IMR-90 (cell line): ENCODE measurements around the gene ITGB2. TPM values are rescaled to one million over a fixed set of nuclear protein-coding genes. Genes with fewer than 3 reads are reported as not detected.
A peak's percentile ranks its signal among the peaks of the same experiment; 100 is the strongest.

Experiments
- ATAC-seq: fragments of 200-7000 bp; cut with Tn5 transposase; 2 replicates; pipeline ENCODE4 v1.9.1; 2020; ENCODE audit warnings: low read depth, mild to moderate bottlenecking, moderate library complexity
- BruUV-seq: library from RNA; stranded (reverse); fragments of 400-500 nt; replicated peaks from 2 replicates; lab custom pipeline; 2021; lab: Mats Ljungman, UMichigan
- CTCF ChIA-PET: fragments of 300-600 bp; formaldehyde crosslinking; extraction: SDS; loops from one replicate; lab custom pipeline; 2021; ENCODE audit warnings: antibody characterized with exemption; lab: Yijun Ruan, JAX
- POLR2A ChIA-PET: fragments of 300-600 bp; sonication (Branson Sonifier 250); formaldehyde crosslinking; loops from one replicate; lab custom pipeline; 2022; ENCODE audit warnings: antibody characterized with exemption; ENCODE audit not compliant: unreplicated experiment; lab: Charles Lee
- DNase-seq: peaks from one replicate; pipeline ENCODE4 v3.0.0; 2013
- H2AFZ ChIP-seq: replicated peaks from 2 replicates; pipeline ENCODE3; 2013; ENCODE audit warnings: low read length, mild to moderate bottlenecking; ENCODE audit not compliant: poor library complexity
- H2AK5ac ChIP-seq: 2 replicates; pipeline ENCODE4 v1.6.1; 2013; ENCODE audit warnings: low read depth, low read length, inconsistent platforms
- H2AK9ac ChIP-seq: replicated peaks from 2 replicates; pipeline ENCODE3; 2013; ENCODE audit warnings: mild to moderate bottlenecking, low read depth, low read length, moderate library complexity; ENCODE audit not compliant: poor library complexity
- H2BK120ac ChIP-seq: 2 replicates; pipeline ENCODE4 v1.6.1; 2013; ENCODE audit warnings: low read depth, low read length, inconsistent platforms
- H2BK15ac ChIP-seq: 3 replicates; pipeline ENCODE4 v1.6.1; 2013; ENCODE audit warnings: low read depth, low read length, inconsistent platforms
- H2BK20ac ChIP-seq: 2 replicates; pipeline ENCODE4 v1.6.1; 2013; ENCODE audit warnings: low read depth, mild to moderate bottlenecking, inconsistent platforms, low read length, moderate library complexity
- H2BK5ac ChIP-seq: 2 replicates; pipeline ENCODE4 v1.6.1; 2013; ENCODE audit warnings: mild to moderate bottlenecking, low read depth, low read length, inconsistent platforms; ENCODE audit not compliant: poor library complexity, severe bottlenecking
- H3K14ac ChIP-seq: replicated peaks from 2 replicates; pipeline ENCODE4 v1.6.1; 2013; ENCODE audit warnings: low read depth, low read length, inconsistent platforms
- H3K18ac ChIP-seq: 2 replicates; pipeline ENCODE4 v1.6.1; 2013; ENCODE audit warnings: low read depth, low read length, control low read depth
- H3K23ac ChIP-seq: 2 replicates; pipeline ENCODE4 v1.6.1; 2013; ENCODE audit warnings: low read depth, low read length, inconsistent platforms
- H3K27ac ChIP-seq: 2 replicates; pipeline ENCODE4 v1.5.1; 2013; ENCODE audit warnings: mild to moderate bottlenecking, control low read depth, low read length; ENCODE audit not compliant: insufficient read depth
- H3K27me3 ChIP-seq: 2 replicates; pipeline ENCODE4 v1.6.1; 2013; ENCODE audit warnings: low read length; ENCODE audit not compliant: control insufficient read depth, insufficient read depth
- H3K36me3 ChIP-seq: 2 replicates; pipeline ENCODE4 v1.6.1; 2013; ENCODE audit warnings: low read length, mixed read lengths; ENCODE audit not compliant: control insufficient read depth, insufficient read depth
- H3K4ac ChIP-seq: 2 replicates; pipeline ENCODE4 v1.6.1; 2013; ENCODE audit warnings: low read depth, low read length, inconsistent platforms
- H3K4me1 ChIP-seq: 2 replicates; pipeline ENCODE4 v1.6.1; 2013; ENCODE audit warnings: low read length, mixed read lengths; ENCODE audit not compliant: control insufficient read depth, insufficient read depth
- H3K4me2 ChIP-seq: 2 replicates; pipeline ENCODE4 v1.6.1; 2013; ENCODE audit warnings: low read depth, mild to moderate bottlenecking, control low read depth, low read length, moderate library complexity
- H3K4me3 ChIP-seq: 2 replicates; pipeline ENCODE4 v1.5.1; 2013; ENCODE audit warnings: low read depth, mild to moderate bottlenecking, control low read depth, low read length, moderate library complexity; ENCODE audit not compliant: insufficient read depth
- H3K56ac ChIP-seq: 2 replicates; pipeline ENCODE4 v1.6.1; 2013; ENCODE audit warnings: low read length, inconsistent platforms; ENCODE audit not compliant: insufficient read depth; ENCODE audit errors: extremely low read depth
- H3K79me1 ChIP-seq, 2 experiments: 2 replicates each; pipeline ENCODE4 v1.6.1; 2013; ENCODE audit warnings: low read length in 2 of 2, inconsistent platforms in 1 of 2, low read depth in 1 of 2
- H3K9ac ChIP-seq: 2 replicates; pipeline ENCODE4 v1.6.1; 2013; ENCODE audit warnings: low read depth, low read length, control low read depth
- H3K9me1 ChIP-seq: 2 replicates; pipeline ENCODE4 v1.6.1; 2013; ENCODE audit warnings: low read length, inconsistent platforms; ENCODE audit not compliant: insufficient read depth
- H3K9me3 ChIP-seq: 2 replicates; pipeline ENCODE4 v1.6.1; 2013; ENCODE audit warnings: low read length; ENCODE audit not compliant: control insufficient read depth, insufficient read depth
- H4K20me1 ChIP-seq: 2 replicates; pipeline ENCODE4 v1.6.1; 2013; ENCODE audit warnings: low read length, inconsistent platforms; ENCODE audit not compliant: insufficient read depth
- H4K5ac ChIP-seq: 2 replicates; pipeline ENCODE4 v1.6.1; 2013; ENCODE audit warnings: mild to moderate bottlenecking, low read depth, low read length, control low read depth
- H4K8ac ChIP-seq, 2 experiments: 2 replicates each; pipeline ENCODE4 v1.6.1; 2013; ENCODE audit warnings: low read depth in 2 of 2, low read length in 2 of 2, control low read depth in 1 of 2, inconsistent platforms in 1 of 2
- H4K91ac ChIP-seq: 2 replicates; pipeline ENCODE4 v1.6.1; 2013; ENCODE audit warnings: low read depth, low read length, inconsistent platforms; ENCODE audit not compliant: insufficient read depth
- CEBPB ChIP-seq: IDR thresholded peaks from 2 replicates; pipeline ENCODE4 v1.6.1; 2012; ENCODE audit warnings: low read depth, low read length, improper control_type of control experiment
- FOS ChIP-seq: fragments of 150-350 bp; IDR thresholded peaks from 2 replicates; pipeline ENCODE4 v1.6.1; 2016; ENCODE audit warnings: low read depth, low read length
- NFE2L2 ChIP-seq: fragments of 150-350 bp; IDR thresholded peaks from 2 replicates; pipeline ENCODE4 v1.6.1; 2016; ENCODE audit warnings: low read depth, mild to moderate bottlenecking, low read length
- RFX5 ChIP-seq: IDR thresholded peaks from 2 replicates; pipeline ENCODE4 v1.8.0; 2012; ENCODE audit warnings: low read depth, mild to moderate bottlenecking, low read length, moderate library complexity
- SMC3 ChIP-seq: fragments of 150-350 bp; IDR thresholded peaks from 2 replicates; pipeline ENCODE4 v1.6.1; 2016; ENCODE audit warnings: low read depth, mild to moderate bottlenecking, antibody characterized with exemption, low read length, moderate library complexity
- whole genome bisulfite sequencing, 2 experiments: methylation state at CpG; one replicate each; pipeline versions ENCODE4 v1.1.5 to v1.1.7; 2013; ENCODE audit warnings: missing lambda C conversion rate in 2 of 2; ENCODE audit not compliant: insufficient read length in 1 of 2; ENCODE audit errors: extremely low coverage in 2 of 2; 5-methylcytosine and 5-hydroxymethylcytosine counted together
- dilution Hi-C: fragments of 300-500 bp; cut with HindIII; formaldehyde crosslinking; loops from one replicate; pipeline ENCODE4 v1.14.3; 2018; ENCODE audit warnings: low sequenced_read_pairs; ENCODE audit not compliant: unreplicated experiment
- in situ Hi-C: fragments of 300-500 bp; cut with MboI; formaldehyde crosslinking; loops from 3 replicates; pipeline ENCODE4 v1.14.3; 2019; ENCODE audit warnings: low sequenced_read_pairs, inconsistent platforms, mixed read lengths
- intact Hi-C: fragments of 100-400 bp; cut with micrococcal nuclease; formaldehyde crosslinking; loops from 2 replicates; pipeline ENCODE4 v1.10.0; 2022
- polyA plus RNA-seq, 3 experiments: library from polyadenylated mRNA; depleted of rRNA; stranded (reverse); fragments of >200 nt; gene quantifications; 2 replicates each; pipeline ENCODE4 v1.2.3, GENCODE V29; 2012; ENCODE audit warnings: low replicate concordance in 1 of 3
- total RNA-seq: library from RNA; depleted of rRNA; stranded (reverse); fragments of >200 nt; gene quantifications from 2 replicates; pipeline ENCODE4 v1.2.3, GENCODE V29; 2012
- TF ChIP-seq, protein P1 (sequence below): fragments of 150-350 bp; IDR thresholded peaks from 2 replicates; pipeline ENCODE4 v1.6.1; 2016; ENCODE audit warnings: low read depth, mild to moderate bottlenecking, low read length, moderate library complexity, borderline replicate concordance

Gene ITGB2
- total and polyA plus RNA-seq, 2 of the 4 experiments (the other 2 are of a cell fraction) = 0.14 TPM; not detected in 1

DNA sequence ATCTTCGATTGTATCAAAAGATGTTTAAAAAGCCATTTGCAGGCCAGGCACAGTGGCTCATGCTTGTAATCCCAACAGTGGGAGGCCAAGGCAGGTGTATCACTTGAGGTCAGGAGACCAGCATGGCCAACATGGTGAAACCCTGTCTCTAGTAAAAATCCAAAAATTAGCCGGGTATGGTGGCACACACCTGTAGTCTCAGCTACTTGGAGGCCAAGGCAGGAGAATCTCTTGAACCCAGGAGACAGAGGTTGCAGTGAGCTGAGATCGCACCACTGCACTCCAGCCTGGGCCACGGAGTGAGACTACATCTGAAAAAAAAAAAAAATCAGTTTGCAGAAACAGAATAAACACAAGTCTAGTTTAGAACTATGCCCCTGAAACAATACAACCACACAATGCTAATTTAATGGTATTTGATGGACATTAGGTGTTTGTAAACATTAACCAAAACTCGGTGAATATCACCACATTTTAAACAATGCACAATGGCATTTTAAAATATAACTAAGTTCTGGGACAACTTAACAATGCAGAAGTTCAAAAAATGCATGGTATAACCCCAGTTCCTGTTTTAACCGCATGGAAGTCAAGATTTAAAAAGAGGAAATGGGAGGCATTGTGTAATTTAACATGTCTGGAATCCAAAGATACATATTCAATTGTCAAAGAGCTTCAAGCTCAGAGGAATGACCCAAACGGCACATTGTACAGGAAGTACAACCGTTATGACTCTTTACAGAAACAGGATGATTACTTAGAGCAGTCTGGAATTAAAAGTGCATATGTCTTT, 40.1 kb downstream of the ITGB2 start:
- peak overlapping the region; percentile 41; the same call in 1 of the 2 replicates for H3K4ac ChIP-seq
- peaks cover 2% of the 10 kb centered on the region; the same call in 1 of the 2 replicates for H3K27me3 ChIP-seq
- 0 out of 2 replicates have a peak overlapping the region, but pooled peaks have one; percentile 3 for H2AK5ac ChIP-seq
- in situ Hi-C loops (loop anchor here (5.0 kb wide), 1 partner anchor 47 kb away; no protein-coding TSS in a partner anchor), dilution Hi-C loops (no loop called here), intact Hi-C loops (no loop called here)
- no peak overlapping the region for H3K4me3 ChIP-seq
- H4K20me1 ChIP-seq = peaks cover 3% of the 10 kb centered on the region; the same call in 1 of the 2 replicates
- H2AK9ac ChIP-seq = no peak overlapping the region
- no peak overlapping the region for H3K9ac ChIP-seq
- peak; percentile 59 for DNase-seq
- H2BK20ac ChIP-seq = no peak overlapping the region
- peak; percentile 46 for ATAC-seq
- peaks cover 2% of the 10 kb centered on the region; the same call in 1 of the 2 replicates for H3K9me3 ChIP-seq
- ChIA-PET POLR2A (no interaction called here), CTCF (interaction anchor here (1.4 kb wide), 1 partner anchor 47 kb away, joined by 4 read pairs; no protein-coding TSS in a partner anchor)
- H4K8ac ChIP-seq = peak overlapping the region in 1 of 2 experiments; percentile 56; a peak in 2 of 4 replicates
- 0 out of 3 replicates have a peak overlapping the region, but pooled peaks have one; percentile 31 for H2BK15ac ChIP-seq
- no peaks in the 10 kb centered on the region; a peak in 1 of 4 replicates for H3K79me1 ChIP-seq
- H2AFZ ChIP-seq = no peak overlapping the region
- peak overlapping the region; percentile 10; the same call in 1 of the 2 replicates for H3K23ac ChIP-seq
- H3K4me2 ChIP-seq = peak overlapping the region; percentile 30; the same call in 1 of the 2 replicates
- H4K5ac ChIP-seq = no peak overlapping the region
- no peak overlapping the region for H3K56ac ChIP-seq
- H3K27ac ChIP-seq = no peak overlapping the region
- H3K4me1 ChIP-seq = peaks cover 6% of the 10 kb centered on the region
- H3K36me3 ChIP-seq = no peaks in the 10 kb centered on the region
- peaks cover 14% of the 10 kb centered on the region for H3K9me1 ChIP-seq
- WGBS, 2 experiments = 100% methylated on average over 1 of the region's 8 CpGs; no CpG with 5 or more reads in 1 of the 2 experiments
- TF ChIP-seq NFE2L2 = no peak
- TF ChIP-seq, protein P1, sequence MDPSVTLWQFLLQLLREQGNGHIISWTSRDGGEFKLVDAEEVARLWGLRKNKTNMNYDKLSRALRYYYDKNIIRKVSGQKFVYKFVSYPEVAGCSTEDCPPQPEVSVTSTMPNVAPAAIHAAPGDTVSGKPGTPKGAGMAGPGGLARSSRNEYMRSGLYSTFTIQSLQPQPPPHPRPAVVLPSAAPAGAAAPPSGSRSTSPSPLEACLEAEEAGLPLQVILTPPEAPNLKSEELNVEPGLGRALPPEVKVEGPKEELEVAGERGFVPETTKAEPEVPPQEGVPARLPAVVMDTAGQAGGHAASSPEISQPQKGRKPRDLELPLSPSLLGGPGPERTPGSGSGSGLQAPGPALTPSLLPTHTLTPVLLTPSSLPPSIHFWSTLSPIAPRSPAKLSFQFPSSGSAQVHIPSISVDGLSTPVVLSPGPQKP = no peak
- no peak for TF ChIP-seq RFX5
- no peak for TF ChIP-seq SMC3
- TF ChIP-seq FOS = no peak
- 0 out of 2 replicates have a peak, but pooled peaks have one; percentile 35 for TF ChIP-seq CEBPB
- no peak overlapping the region for H3K18ac ChIP-seq
- H4K91ac ChIP-seq = peak overlapping the region; percentile 13
- H2BK120ac ChIP-seq = peak overlapping the region; percentile 56
- H3K14ac ChIP-seq = peak overlapping the region; percentile 2; the same call in 1 of the 2 replicates
- no TSS peak for BruUV-seq
- peak overlapping the region; percentile 36 for H2BK5ac ChIP-seq
